Astrocyte of the spinal cord (primary cell): Measurements from ENCODE around the gene GPA33.
A peak's percentile ranks its signal among the peaks of the same experiment; 100 is the strongest.

ENCODE experiments used
- DNase-seq: peaks from one replicate; pipeline ENCODE4 v3.0.0; 2011; ENCODE audit warnings: low read depth, low spot score
- H3K4me3 ChIP-seq: 2 replicates; pipeline ENCODE4 v1.5.1; 2011; ENCODE audit warnings: low read depth, mild to moderate bottlenecking, low read length, moderate library complexity
- in situ Hi-C: cut with HindIII; loops from 2 replicates; pipeline ENCODE4 v1.10.0; 2017; ENCODE audit warnings: low sequenced_read_pairs
- TF ChIP-seq, protein P1 (sequence below): IDR thresholded peaks from 2 replicates; pipeline ENCODE4 v1.5.1; 2012; ENCODE audit warnings: low read depth, mild to moderate bottlenecking, low read length, inconsistent platforms

The GPA33 gene

DNA sequence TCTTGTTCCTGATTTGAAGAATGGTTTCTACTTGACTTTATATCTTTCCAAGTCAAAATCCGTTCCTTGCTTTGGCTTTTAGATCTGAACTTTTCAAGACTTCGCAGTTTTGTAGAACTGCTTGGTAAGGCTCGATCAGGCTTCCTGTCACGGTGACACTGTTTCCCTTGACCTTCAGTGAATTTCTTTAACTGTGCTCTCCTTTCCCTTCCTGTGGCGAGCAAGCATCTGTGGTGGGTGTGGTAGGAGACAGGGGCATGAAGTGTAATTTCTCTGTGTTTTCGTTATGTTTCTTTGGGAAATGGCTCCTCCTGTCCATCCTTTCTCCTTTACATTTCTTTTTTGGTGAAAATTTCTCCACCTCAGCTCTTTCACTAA is 14.1 kb upstream of the GPA33 start:
- no peak overlapping the region for H3K4me3 ChIP-seq
- in situ Hi-C loops = no loop called here
- TF ChIP-seq, protein P1, sequence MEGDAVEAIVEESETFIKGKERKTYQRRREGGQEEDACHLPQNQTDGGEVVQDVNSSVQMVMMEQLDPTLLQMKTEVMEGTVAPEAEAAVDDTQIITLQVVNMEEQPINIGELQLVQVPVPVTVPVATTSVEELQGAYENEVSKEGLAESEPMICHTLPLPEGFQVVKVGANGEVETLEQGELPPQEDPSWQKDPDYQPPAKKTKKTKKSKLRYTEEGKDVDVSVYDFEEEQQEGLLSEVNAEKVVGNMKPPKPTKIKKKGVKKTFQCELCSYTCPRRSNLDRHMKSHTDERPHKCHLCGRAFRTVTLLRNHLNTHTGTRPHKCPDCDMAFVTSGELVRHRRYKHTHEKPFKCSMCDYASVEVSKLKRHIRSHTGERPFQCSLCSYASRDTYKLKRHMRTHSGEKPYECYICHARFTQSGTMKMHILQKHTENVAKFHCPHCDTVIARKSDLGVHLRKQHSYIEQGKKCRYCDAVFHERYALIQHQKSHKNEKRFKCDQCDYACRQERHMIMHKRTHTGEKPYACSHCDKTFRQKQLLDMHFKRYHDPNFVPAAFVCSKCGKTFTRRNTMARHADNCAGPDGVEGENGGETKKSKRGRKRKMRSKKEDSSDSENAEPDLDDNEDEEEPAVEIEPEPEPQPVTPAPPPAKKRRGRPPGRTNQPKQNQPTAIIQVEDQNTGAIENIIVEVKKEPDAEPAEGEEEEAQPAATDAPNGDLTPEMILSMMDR = no peak
- DNase-seq = no peak

DNA sequence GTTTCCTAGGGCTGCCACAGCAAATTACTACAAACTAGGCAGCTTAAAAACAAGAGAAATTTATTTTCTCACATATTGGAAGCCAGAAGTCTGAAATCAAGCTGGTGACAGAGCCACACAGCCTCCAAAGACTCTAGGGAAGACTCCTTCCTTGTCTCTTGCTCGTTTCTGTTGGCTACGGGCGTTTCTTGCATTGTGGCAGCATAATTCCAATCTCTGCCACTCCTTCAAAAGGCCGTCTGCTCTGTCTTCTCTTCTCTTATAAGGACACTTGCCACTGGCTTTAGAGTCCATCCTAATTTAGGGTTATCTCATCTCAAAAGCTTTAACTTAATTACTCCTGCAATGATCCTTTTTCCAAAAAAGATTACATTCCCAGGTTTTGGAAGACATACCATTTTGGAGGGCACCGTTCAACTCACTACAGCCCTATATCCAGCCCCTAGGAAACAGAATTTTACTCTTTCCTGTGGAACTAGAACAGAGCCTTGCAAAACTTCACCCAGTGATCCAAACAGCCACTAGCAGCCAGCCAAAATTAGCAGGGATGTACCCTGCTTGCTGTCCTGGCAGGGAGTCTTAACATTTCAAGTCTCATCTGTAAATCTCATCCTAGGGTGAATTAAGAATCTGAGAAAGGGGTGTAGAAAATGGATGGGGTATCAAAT is 12.9 kb upstream of the GPA33 start:
- H3K4me3 ChIP-seq = no peak overlapping the region
- TF ChIP-seq, protein P1 = no peak
- in situ Hi-C loops = no loop called here
- DNase-seq = no peak

DNA sequence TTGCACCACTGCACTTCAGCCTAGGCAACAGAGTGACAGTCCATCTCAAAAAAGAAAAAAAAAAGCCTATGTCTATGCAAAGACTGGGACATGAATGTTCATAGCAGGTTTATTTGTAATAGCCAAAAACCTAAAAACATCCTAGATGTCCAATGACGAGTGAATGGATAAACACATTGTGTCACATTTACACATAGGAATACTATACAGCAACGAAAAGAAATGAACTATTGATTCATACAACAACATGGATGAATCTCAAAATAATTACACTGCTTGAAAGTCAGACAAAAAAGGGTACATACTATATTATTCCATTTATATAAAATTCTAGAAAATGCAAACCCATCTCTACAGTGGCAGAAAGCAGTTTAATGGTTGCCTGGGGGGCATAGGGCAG is 11.6 kb upstream of the GPA33 start:
- no peak for DNase-seq
- H3K4me3 ChIP-seq = no peak overlapping the region
- in situ Hi-C loops = no loop called here
- TF ChIP-seq, protein P1 = no peak

DNA sequence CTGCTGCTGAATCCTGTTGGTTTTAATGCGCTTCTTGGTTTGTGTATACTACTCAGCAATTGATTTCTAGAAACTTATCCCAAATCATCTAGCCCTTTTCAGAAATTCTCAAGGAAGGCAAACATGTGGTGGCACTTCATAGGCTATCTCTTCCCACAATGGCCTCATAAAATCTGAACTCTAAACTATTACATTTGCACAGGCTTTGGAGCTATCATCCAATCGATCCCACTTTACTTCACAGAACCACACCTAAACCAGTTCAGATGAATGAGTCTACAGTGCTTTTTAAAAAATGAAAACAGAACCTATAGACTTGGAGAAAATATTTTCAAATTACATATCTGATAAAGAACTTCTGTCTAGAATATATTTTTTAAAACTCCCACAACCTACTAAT is 10.6 kb upstream of the GPA33 start:
- no peak for DNase-seq
- TF ChIP-seq, protein P1 = no peak
- no peak overlapping the region for H3K4me3 ChIP-seq
- in situ Hi-C loops = no loop called here

DNA sequence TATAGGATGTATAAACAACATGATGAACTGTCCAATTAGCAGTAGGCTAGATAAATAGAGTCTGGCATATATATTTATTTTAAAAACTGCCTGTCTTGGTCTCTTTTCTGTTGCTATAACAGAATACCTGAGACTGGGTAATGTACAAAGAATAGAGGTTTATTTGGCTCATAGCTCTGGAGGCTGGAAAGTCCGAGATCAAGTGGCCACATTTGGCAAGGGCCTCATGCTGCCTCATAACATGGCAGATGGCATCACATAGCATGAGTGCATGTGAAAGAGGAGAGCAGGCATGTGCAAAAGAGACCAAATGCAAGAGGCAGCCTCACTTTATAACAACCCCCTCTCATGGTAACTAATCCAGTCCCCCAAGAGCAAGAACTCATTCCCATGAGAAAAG is 9.7 kb upstream of the GPA33 start:
- H3K4me3 ChIP-seq = no peak overlapping the region
- TF ChIP-seq, protein P1 = no peak
- no peak for DNase-seq
- in situ Hi-C loops = no loop called here

DNA sequence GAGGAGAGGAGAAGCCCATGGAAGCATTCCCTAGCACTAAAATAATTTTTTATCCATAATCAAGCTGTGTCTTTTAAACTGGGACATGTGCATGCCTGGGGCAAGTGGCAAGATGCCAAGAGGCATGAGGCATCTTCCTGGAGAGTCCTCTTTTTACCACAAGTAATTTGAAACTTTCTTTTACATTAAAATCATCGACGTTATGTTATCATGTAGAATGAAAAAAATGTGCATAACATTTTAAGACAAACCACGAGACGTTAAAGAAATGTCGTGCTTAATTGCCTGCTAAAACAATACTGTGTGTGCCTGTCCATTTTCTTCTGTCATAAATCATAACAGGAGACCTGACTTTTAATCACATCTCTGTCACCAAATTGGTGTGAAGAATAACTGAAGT is 5.2 kb upstream of the GPA33 start:
- DNase-seq = peak; percentile 65
- no peak overlapping the region for H3K4me3 ChIP-seq
- in situ Hi-C loops = no loop called here
- TF ChIP-seq, protein P1 = no peak

DNA sequence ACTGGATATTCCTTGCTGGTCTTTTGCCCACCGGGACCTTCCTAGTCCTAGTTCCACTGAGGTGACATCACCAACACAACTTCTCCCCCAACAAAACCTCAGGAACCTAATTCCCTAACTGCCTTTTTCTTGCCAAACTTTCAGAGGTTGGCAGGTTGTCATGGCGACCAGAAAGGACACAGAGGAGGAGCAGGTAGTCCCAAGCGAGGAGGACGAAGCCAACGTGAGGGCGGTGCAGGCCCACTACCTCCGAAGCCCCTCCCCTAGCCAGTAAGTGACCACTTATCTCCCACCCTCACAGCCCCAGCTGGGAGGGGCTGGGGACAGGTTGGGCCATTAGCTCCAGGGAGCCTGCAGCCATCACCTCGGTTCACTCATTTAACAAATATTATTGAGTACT is 4.5 kb upstream of the GPA33 start:
- TF ChIP-seq, protein P1 = no peak
- no peak overlapping the region for H3K4me3 ChIP-seq
- in situ Hi-C loops = no loop called here
- DNase-seq = no peak
